Neural progenitor cell (in vitro differentiated cells): ENCODE results near the gene SCG3.

Experiments
- EZH2phosphoT487 ChIP-seq: fragments of 200-600 bp; sonication (generic); IDR thresholded peaks from 2 replicates; pipeline ENCODE4 v1.6.1; 2017; ENCODE audit warnings: antibody characterized with exemption
- TF ChIP-seq, protein P1 (sequence below): fragments of 200-600 bp; sonication (generic); IDR thresholded peaks from 2 replicates; pipeline ENCODE4 v1.5.1; 2017; ENCODE audit warnings: antibody characterized with exemption, mild to moderate bottlenecking

GRCh38 chr15:51681303-51681963, at the start of gene SCG3:
- TF ChIP-seq, protein P1, sequence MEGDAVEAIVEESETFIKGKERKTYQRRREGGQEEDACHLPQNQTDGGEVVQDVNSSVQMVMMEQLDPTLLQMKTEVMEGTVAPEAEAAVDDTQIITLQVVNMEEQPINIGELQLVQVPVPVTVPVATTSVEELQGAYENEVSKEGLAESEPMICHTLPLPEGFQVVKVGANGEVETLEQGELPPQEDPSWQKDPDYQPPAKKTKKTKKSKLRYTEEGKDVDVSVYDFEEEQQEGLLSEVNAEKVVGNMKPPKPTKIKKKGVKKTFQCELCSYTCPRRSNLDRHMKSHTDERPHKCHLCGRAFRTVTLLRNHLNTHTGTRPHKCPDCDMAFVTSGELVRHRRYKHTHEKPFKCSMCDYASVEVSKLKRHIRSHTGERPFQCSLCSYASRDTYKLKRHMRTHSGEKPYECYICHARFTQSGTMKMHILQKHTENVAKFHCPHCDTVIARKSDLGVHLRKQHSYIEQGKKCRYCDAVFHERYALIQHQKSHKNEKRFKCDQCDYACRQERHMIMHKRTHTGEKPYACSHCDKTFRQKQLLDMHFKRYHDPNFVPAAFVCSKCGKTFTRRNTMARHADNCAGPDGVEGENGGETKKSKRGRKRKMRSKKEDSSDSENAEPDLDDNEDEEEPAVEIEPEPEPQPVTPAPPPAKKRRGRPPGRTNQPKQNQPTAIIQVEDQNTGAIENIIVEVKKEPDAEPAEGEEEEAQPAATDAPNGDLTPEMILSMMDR = no peak
- TF ChIP-seq EZH2phosphoT487 = peak; percentile 39
